ENCODE measurements around the gene ATP1B4.
"Not testable (repeated sequence)": the region's sequence is repeated elsewhere in the genome, so short reads cannot be mapped to it uniquely, and the experiment has no call there.

Gene ATP1B4

GRCh38 chrX:120361764-120362305 is at the start of gene ATP1B4:
Gene ATP1B4, plus strand, starts transcription at chrX:120362089. Its CDS starts 80 bp downstream, at chrX:120362169.
- DNase-seq: no peak
- intact Hi-C loops (cut with DNase I): no loop called here

- intact Hi-C loops (cut with DNase I): no loop called here
Measured at GRCh38 chrX:120315776-120316175, 46.1 kb upstream of the ATP1B4 start.

GRCh38 chrX:120316587-120317283 is 45.2 kb upstream of the ATP1B4 start:
- intact Hi-C loops (cut with DNase I): no loop called here

More at GRCh38 chrX:120315776-120316175, 46.1 kb upstream of the ATP1B4 start:
- no peak for DNase-seq

GRCh38 chrX:120318411-120318810 is 43.5 kb upstream of the ATP1B4 start:
- no peak for DNase-seq
- intact Hi-C loops (cut with DNase I): no loop called here

More at GRCh38 chrX:120316587-120317283, 45.2 kb upstream of the ATP1B4 start:
- no peak for DNase-seq

GRCh38 chrX:120321520-120322281 is 40.2 kb upstream of the ATP1B4 start:
- no peak for DNase-seq

GRCh38 chrX:120331116-120331515 is 30.8 kb upstream of the ATP1B4 start:
- DNase-seq: no peak
- intact Hi-C loops (cut with DNase I): no loop called here

More at GRCh38 chrX:120321520-120322281, 40.2 kb upstream of the ATP1B4 start:
- intact Hi-C loops (cut with DNase I): no loop called here

GRCh38 chrX:120332394-120332793 is 29.5 kb upstream of the ATP1B4 start:
- intact Hi-C loops (cut with DNase I): no loop called here
- DNase-seq: no peak

GRCh38 chrX:120334151-120334550 is 27.7 kb upstream of the ATP1B4 start:
- DNase-seq: peak in 1 of 42 donors; percentile 23
- intact Hi-C loops (cut with DNase I): no loop called here

GRCh38 chrX:120334603-120335002 is 27.3 kb upstream of the ATP1B4 start:
- intact Hi-C loops (cut with DNase I): no loop called here
- no peak for DNase-seq

- intact Hi-C loops (cut with DNase I): no loop called here
- DNase-seq: no peak
Measured at GRCh38 chrX:120335289-120335688, 26.6 kb upstream of the ATP1B4 start.

- no peak for DNase-seq
- intact Hi-C loops (cut with DNase I): no loop called here
Measured at GRCh38 chrX:120336899-120337298, 25.0 kb upstream of the ATP1B4 start.

- intact Hi-C loops (cut with DNase I); DNase-seq: not testable (repeated sequence)
Measured at GRCh38 chrX:120344566-120344965, 17.3 kb upstream of the ATP1B4 start.

GRCh38 chrX:120350450-120351138 is 11.3 kb upstream of the ATP1B4 start:
- no peak for DNase-seq
- intact Hi-C loops (cut with DNase I): no loop called here

GRCh38 chrX:120356084-120356483 is 5.8 kb upstream of the ATP1B4 start:
- DNase-seq: no peak
- intact Hi-C loops (cut with DNase I): no loop called here

GRCh38 chrX:120357186-120357585 is 4.7 kb upstream of the ATP1B4 start:
- DNase-seq: no peak
- intact Hi-C loops (cut with DNase I): no loop called here

- intact Hi-C loops (cut with DNase I): no loop called here
- DNase-seq: peak in 40 of 42 donors; percentile 14 to 93 (median 59)
Measured at GRCh38 chrX:120358737-120359456, 3.0 kb upstream of the ATP1B4 start.

- DNase-seq: peak in 41 of 42 donors; percentile 22 to 86 (median 57)
- intact Hi-C loops (cut with DNase I): no loop called here
Measured at GRCh38 chrX:120365320-120365719, 3.4 kb downstream of the ATP1B4 start.

GRCh38 chrX:120365968-120366367 is 4.1 kb downstream of the ATP1B4 start:
- intact Hi-C loops (cut with DNase I): no loop called here
- DNase-seq: no peak

- intact Hi-C loops (cut with DNase I): no loop called here
- DNase-seq: no peak
Measured at GRCh38 chrX:120366794-120367193, 4.9 kb downstream of the ATP1B4 start.
